HepG2 (cell line): ENCODE measurements around the gene NCOA1. TPM values are rescaled to one million over a fixed set of nuclear protein-coding genes. Genes with fewer than 3 reads are reported as not detected.

Experiments used
- ATAC-seq: fragments of 200-7000 bp; cut with Tn5 transposase; 3 replicates; pipeline ENCODE4 v1.9.1; 2020; ENCODE audit warnings: mild to moderate bottlenecking, moderate library complexity
- BruUV-seq: library from RNA; stranded (reverse); fragments of 400-500 nt; replicated peaks from 2 replicates; lab custom pipeline; 2021; lab: Mats Ljungman, UMichigan
- CTCF ChIA-PET: fragments of 300-600 bp; formaldehyde crosslinking; extraction: SDS; loops from one replicate; lab custom pipeline; 2021; ENCODE audit warnings: low total read pairs, inconsistent platforms, low intra/inter-chr PET ratio; lab: Yijun Ruan, JAX
- POLR2A ChIA-PET: fragments of 350-600 bp; sonication (Branson Sonifier 250); formaldehyde crosslinking; loops from one replicate; lab custom pipeline; 2020; ENCODE audit warnings: antibody characterized with exemption, inconsistent platforms; lab: Yijun Ruan, JAX
- DNase-seq: peaks from one replicate; pipeline ENCODE4 v3.0.0-alpha.2; 2015; ENCODE audit warnings: low spot score
- FAIRE-seq: peaks from 3 replicates; lab custom pipeline; 2011; peaks lifted over from hg19 to GRCh38; lab: Jason Lieb, UNC
- H2AFZ ChIP-seq: one replicate; pipeline ENCODE4 v1.6.1; 2011; ENCODE audit warnings: low read length, inconsistent platforms
- H3K27ac ChIP-seq: fragments of 300-600 bp; 3 replicates; pipeline ENCODE4 v1.8.0; 2011; ENCODE audit warnings: mixed run types, mild to moderate bottlenecking, mixed read lengths, low read length, inconsistent platforms; ENCODE audit not compliant: insufficient read depth; ENCODE audit errors: extremely low read length
- H3K27me3 ChIP-seq, 2 experiments: fragments of 200-600 bp in 1 of 2; 2 replicates in 1 of 2; 3 replicates in 1 of 2; pipeline versions ENCODE4 v1.6.0 to v1.8.0; 2011; ENCODE audit warnings: low read length in 2 of 2, mild to moderate bottlenecking in 2 of 2, moderate library complexity in 2 of 2, inconsistent platforms in 1 of 2; ENCODE audit not compliant: insufficient read depth in 2 of 2, control insufficient read depth in 1 of 2
- H3K36me3 ChIP-seq, 2 experiments: fragments of 200-600 bp in 1 of 2; replicated peaks in 1 of 2; 2 replicates in 1 of 2; 3 replicates in 1 of 2; pipeline versions ENCODE4 v1.5.1 to v1.8.0; 2011; ENCODE audit warnings: low read length in 2 of 2, inconsistent platforms in 1 of 2; ENCODE audit not compliant: insufficient read depth in 2 of 2, control insufficient read depth in 1 of 2
- H3K4me1 ChIP-seq: 2 replicates; pipeline ENCODE4 v1.5.1; 2012; ENCODE audit warnings: low read length, inconsistent platforms; ENCODE audit not compliant: insufficient read depth
- H3K4me2 ChIP-seq: 2 replicates; pipeline ENCODE4 v1.6.0; 2011; ENCODE audit warnings: low read depth, low read length, inconsistent platforms
- H3K4me3 ChIP-seq, 3 experiments: fragments of 200-600 bp in 1 of 3; sonication (generic), shearing (Covaris generic) in 1 of 3; replicated peaks in 1 of 3; 2 replicates each; pipeline ENCODE4 v1.5.1; 2011 to 2016; ENCODE audit warnings: low read length in 3 of 3, inconsistent platforms in 2 of 3, low read depth in 2 of 3, mild to moderate bottlenecking in 2 of 3, control low read depth in 1 of 3, mixed read lengths in 1 of 3; ENCODE audit not compliant: insufficient read depth in 1 of 3
- H3K79me2 ChIP-seq: one replicate; pipeline ENCODE4 v1.6.1; 2011; ENCODE audit warnings: low read length, inconsistent platforms; ENCODE audit not compliant: insufficient read depth
- H3K9ac ChIP-seq: 2 replicates; pipeline ENCODE4 v1.6.0; 2011; ENCODE audit warnings: mild to moderate bottlenecking, low read depth, low read length, inconsistent platforms; ENCODE audit not compliant: insufficient read depth
- H3K9me3 ChIP-seq: 2 replicates; pipeline ENCODE4 v1.5.1; 2012; ENCODE audit warnings: mild to moderate bottlenecking, low read length
- H4K20me1 ChIP-seq: 2 replicates; pipeline ENCODE4 v1.6.0; 2011; ENCODE audit warnings: inconsistent platforms, mild to moderate bottlenecking, low read length, moderate library complexity; ENCODE audit not compliant: insufficient read depth
- CREBL2 ChIP-seq: sonication (generic); formaldehyde crosslinking; IDR thresholded peaks from 2 replicates; pipeline ENCODE4 v1.8.1; 2023; ENCODE audit warnings: missing genetic modification reagents, mild to moderate bottlenecking, borderline replicate concordance
- FOSL2 ChIP-seq: sonication (generic); formaldehyde crosslinking; IDR thresholded peaks from 2 replicates; pipeline ENCODE4 v1.4.0; 2020; ENCODE audit warnings: missing genetic modification reagents
- KLF11 ChIP-seq: IDR thresholded peaks from 2 replicates; pipeline ENCODE4 v1.6.1; 2016; ENCODE audit warnings: missing compliant biosample characterization
- MAX ChIP-seq: IDR thresholded peaks from 2 replicates; pipeline ENCODE4 v1.6.1; 2012; ENCODE audit warnings: inconsistent platforms
- NFIB ChIP-seq: sonication (generic); formaldehyde crosslinking; IDR thresholded peaks from 2 replicates; pipeline ENCODE4 v1.9.0; 2021; ENCODE audit warnings: missing genetic modification reagents, mild to moderate bottlenecking, borderline replicate concordance
- PAX8 ChIP-seq: sonication (generic); formaldehyde crosslinking; IDR thresholded peaks from 2 replicates; pipeline ENCODE4 v1.8.0; 2022; ENCODE audit warnings: mild to moderate bottlenecking, missing genetic modification reagents, borderline replicate concordance
- SMAD1 ChIP-seq: sonication (generic); formaldehyde crosslinking; IDR thresholded peaks from 2 replicates; pipeline ENCODE4 v1.4.0; 2020; ENCODE audit warnings: missing genetic modification reagents, low read depth, mild to moderate bottlenecking, borderline replicate concordance
- ZMAT5 ChIP-seq: sonication (generic); formaldehyde crosslinking; IDR thresholded peaks from 2 replicates; pipeline ENCODE4 v1.5.0; 2020; ENCODE audit warnings: mild to moderate bottlenecking, low read depth, missing genetic modification reagents, borderline replicate concordance
- ZNF75D ChIP-seq: sonication (generic); formaldehyde crosslinking; IDR thresholded peaks from 2 replicates; pipeline ENCODE4 v1.8.1; 2023; ENCODE audit warnings: missing genetic modification reagents, mild to moderate bottlenecking, borderline replicate concordance
- WGBS: methylation state at CpG from one replicate; pipeline ENCODE4 v1.1.6; 2017; ENCODE audit warnings: low lambda C conversion rate; 5-methylcytosine and 5-hydroxymethylcytosine counted together
- in situ Hi-C: cut with HindIII; loops from 2 replicates; pipeline ENCODE4 v1.10.0; 2017; ENCODE audit warnings: low pct_unique_long_range_greater_than_20kb; ENCODE audit not compliant: extremely low pct_ligation_motif_present
- intact Hi-C: fragments of 100-400 bp; cut with micrococcal nuclease; formaldehyde crosslinking; loops from one replicate; pipeline ENCODE4 v1.10.0; 2022; ENCODE audit not compliant: unreplicated experiment
- polyA plus RNA-seq, 8 experiments: library from polyadenylated mRNA; depleted of rRNA in 3 of 8; stranded (reverse) in 7 of 8; unstranded in 1 of 8; fragments of >200 nt; fragmentation: Illumina TruSeq in 4 of 8; extraction: Trizol in 4 of 8; gene quantifications; 2 replicates each; pipeline versions ENCODE4 v1.2.1 to v1.2.3, GENCODE V29; 2011 to 2016; ENCODE audit warnings: low read depth in 4 of 8, missing spikeins in 1 of 8, mixed read lengths in 1 of 8; ENCODE audit not compliant: insufficient read depth in 1 of 8
- total RNA-seq, 5 experiments: library from RNA; depleted of rRNA; stranded (reverse); fragments of >200 nt; fragmentation: Illumina TruSeq; extraction: Trizol; gene quantifications; 2 replicates each; pipeline ENCODE4 v1.2.3, GENCODE V29; 2016; ENCODE audit warnings: low read depth in 1 of 5

The NCOA1 gene
- total and polyA plus RNA-seq, 2 of the 13 experiments (the other 11 are each of a cell fraction or from before 2014, with no cell fraction given): 10.0 to 10.4 TPM

GRCh38 chr2:24544456-24545115 lies 53.5 kb downstream of the NCOA1 start:
- ATAC-seq (no peak), DNase-seq (no peak), FAIRE-seq (no peak)
- BruUV-seq: no TSS peak
- ChIA-PET POLR2A (no interaction called here), CTCF (no interaction called here)
- Histone ChIP-seq H3K79me2 (no peaks in the 10 kb centered on the region), H3K27ac (no peak overlapping the region), H4K20me1 (no peaks in the 10 kb centered on the region), H3K36me3 (no peaks in the 10 kb centered on the region), H2AFZ (no peak overlapping the region), H3K4me3 (no peak overlapping the region), H3K4me2 (no peak overlapping the region), H3K27me3 (no peaks in the 10 kb centered on the region; a peak in 1 of 5 replicates), H3K9ac (no peak overlapping the region), H3K4me1 (no peaks in the 10 kb centered on the region), H3K9me3 (peaks cover 39% of the 10 kb centered on the region)
- intact Hi-C loops (no loop called here), in situ Hi-C loops (no loop called here)
- TF ChIP-seq CREBL2 (CRISPR knock-in tag): no peak
- no peak for TF ChIP-seq KLF11 (CRISPR knock-in tag)
- no peak for TF ChIP-seq PAX8 (CRISPR knock-in tag)
- TF ChIP-seq MAX: no peak
- TF ChIP-seq NFIB: no peak
- TF ChIP-seq ZNF75D (CRISPR knock-in tag): no peak
- TF ChIP-seq SMAD1 (CRISPR knock-in tag): no peak
- no peak for TF ChIP-seq FOSL2 (CRISPR knock-in tag)
- TF ChIP-seq ZMAT5 (CRISPR knock-in tag): no peak
- WGBS: 97% methylated on average over 1 of the region's 1 CpG
